HepG2 (cell line): Measurements from ENCODE around the gene RNF150.

ENCODE experiments used
- HNRNPK ChIP-seq: fragments of 200-400 bp; formaldehyde crosslinking; IDR thresholded peaks from 2 replicates; pipeline ENCODE4 v1.6.1; 2018; ENCODE audit warnings: low read length, low read depth, moderate library complexity, mild to moderate bottlenecking; ENCODE audit not compliant: poor library complexity, severe bottlenecking
- POLR2A ChIP-seq, 2 experiments: IDR thresholded peaks; 2 replicates each; pipeline ENCODE4 v1.6.1; 2011; ENCODE audit warnings: low read depth in 2 of 2, low read length in 2 of 2, mild to moderate bottlenecking in 1 of 2, moderate library complexity in 1 of 2; ENCODE audit not compliant: insufficient read depth in 1 of 2
- TCF12 ChIP-seq, 2 experiments: fragments of 450-650 bp in 1 of 2; sonication (generic) in 1 of 2; formaldehyde crosslinking in 1 of 2; IDR thresholded peaks; 2 replicates each; pipeline versions ENCODE4 v1.6.1 to v1.8.0; 2017 to 2022; ENCODE audit warnings: antibody characterized with exemption in 1 of 2, mild to moderate bottlenecking in 1 of 2, missing genetic modification reagents in 1 of 2, moderate library complexity in 1 of 2
- ZNF260 ChIP-seq: sonication (generic); formaldehyde crosslinking; IDR thresholded peaks from 2 replicates; pipeline ENCODE4 v1.4.0; 2020; ENCODE audit warnings: missing genetic modification reagents, low read depth, mild to moderate bottlenecking, borderline replicate concordance
- ZNF317 ChIP-seq: sonication (generic); formaldehyde crosslinking; IDR thresholded peaks from 2 replicates; pipeline ENCODE4 v1.5.0; 2020; ENCODE audit warnings: mild to moderate bottlenecking, missing genetic modification reagents
- TF ChIP-seq, protein P1 (sequence below): sonication (generic); formaldehyde crosslinking; IDR thresholded peaks from 2 replicates; pipeline ENCODE4 v1.5.0; 2020; ENCODE audit warnings: missing genetic modification reagents
- TF ChIP-seq, protein P2 (sequence below): sonication (generic); formaldehyde crosslinking; IDR thresholded peaks from 2 replicates; pipeline ENCODE4 v1.5.0; 2020; ENCODE audit warnings: mild to moderate bottlenecking, missing genetic modification reagents, moderate library complexity
- TF ChIP-seq, protein P3 (sequence below): sonication (generic); formaldehyde crosslinking; IDR thresholded peaks from 2 replicates; pipeline ENCODE4 v1.5.0; 2020; ENCODE audit warnings: missing genetic modification reagents

DNA sequence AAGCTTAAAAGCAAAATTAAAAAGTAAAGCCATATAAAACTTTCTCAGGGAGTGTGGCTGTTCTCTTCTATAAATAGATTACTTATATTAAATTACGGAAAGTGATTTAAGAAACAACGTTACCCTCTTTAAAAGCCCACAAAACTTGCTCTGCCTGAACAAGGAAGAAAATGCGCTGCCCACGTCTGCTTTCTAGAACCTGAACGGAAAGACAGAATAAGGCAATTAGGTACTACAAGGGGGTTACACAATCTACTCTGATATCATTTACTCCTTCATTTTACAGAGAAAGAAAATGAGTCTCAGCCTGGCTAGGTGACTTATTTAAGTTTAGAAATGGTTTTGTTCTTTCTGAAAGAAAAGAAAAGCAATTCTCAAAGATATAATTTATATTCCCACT is 147.2 kb downstream of the RNF150 start:
- TF ChIP-seq ZNF260 (no peak), TCF12 (IDR thresholded peaks at IDR 0.05) (no peak), TCF12 (CRISPR knock-in tag; IDR thresholded peaks at IDR 0.05) (no peak), ZNF317 (CRISPR knock-in tag) (no peak), POLR2A (IDR thresholded peaks at IDR 0.05; ENCODE audit: insufficient read depth in 1 of 2, low read depth in 2 of 2, low read length in 2 of 2) (no peak), HNRNPK (no peak)
- TF ChIP-seq, protein P1, sequence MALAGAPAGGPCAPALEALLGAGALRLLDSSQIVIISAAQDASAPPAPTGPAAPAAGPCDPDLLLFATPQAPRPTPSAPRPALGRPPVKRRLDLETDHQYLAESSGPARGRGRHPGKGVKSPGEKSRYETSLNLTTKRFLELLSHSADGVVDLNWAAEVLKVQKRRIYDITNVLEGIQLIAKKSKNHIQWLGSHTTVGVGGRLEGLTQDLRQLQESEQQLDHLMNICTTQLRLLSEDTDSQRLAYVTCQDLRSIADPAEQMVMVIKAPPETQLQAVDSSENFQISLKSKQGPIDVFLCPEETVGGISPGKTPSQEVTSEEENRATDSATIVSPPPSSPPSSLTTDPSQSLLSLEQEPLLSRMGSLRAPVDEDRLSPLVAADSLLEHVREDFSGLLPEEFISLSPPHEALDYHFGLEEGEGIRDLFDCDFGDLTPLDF, result no peak
- TF ChIP-seq, protein P2, sequence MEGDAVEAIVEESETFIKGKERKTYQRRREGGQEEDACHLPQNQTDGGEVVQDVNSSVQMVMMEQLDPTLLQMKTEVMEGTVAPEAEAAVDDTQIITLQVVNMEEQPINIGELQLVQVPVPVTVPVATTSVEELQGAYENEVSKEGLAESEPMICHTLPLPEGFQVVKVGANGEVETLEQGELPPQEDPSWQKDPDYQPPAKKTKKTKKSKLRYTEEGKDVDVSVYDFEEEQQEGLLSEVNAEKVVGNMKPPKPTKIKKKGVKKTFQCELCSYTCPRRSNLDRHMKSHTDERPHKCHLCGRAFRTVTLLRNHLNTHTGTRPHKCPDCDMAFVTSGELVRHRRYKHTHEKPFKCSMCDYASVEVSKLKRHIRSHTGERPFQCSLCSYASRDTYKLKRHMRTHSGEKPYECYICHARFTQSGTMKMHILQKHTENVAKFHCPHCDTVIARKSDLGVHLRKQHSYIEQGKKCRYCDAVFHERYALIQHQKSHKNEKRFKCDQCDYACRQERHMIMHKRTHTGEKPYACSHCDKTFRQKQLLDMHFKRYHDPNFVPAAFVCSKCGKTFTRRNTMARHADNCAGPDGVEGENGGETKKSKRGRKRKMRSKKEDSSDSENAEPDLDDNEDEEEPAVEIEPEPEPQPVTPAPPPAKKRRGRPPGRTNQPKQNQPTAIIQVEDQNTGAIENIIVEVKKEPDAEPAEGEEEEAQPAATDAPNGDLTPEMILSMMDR, result no peak
- TF ChIP-seq, protein P3, sequence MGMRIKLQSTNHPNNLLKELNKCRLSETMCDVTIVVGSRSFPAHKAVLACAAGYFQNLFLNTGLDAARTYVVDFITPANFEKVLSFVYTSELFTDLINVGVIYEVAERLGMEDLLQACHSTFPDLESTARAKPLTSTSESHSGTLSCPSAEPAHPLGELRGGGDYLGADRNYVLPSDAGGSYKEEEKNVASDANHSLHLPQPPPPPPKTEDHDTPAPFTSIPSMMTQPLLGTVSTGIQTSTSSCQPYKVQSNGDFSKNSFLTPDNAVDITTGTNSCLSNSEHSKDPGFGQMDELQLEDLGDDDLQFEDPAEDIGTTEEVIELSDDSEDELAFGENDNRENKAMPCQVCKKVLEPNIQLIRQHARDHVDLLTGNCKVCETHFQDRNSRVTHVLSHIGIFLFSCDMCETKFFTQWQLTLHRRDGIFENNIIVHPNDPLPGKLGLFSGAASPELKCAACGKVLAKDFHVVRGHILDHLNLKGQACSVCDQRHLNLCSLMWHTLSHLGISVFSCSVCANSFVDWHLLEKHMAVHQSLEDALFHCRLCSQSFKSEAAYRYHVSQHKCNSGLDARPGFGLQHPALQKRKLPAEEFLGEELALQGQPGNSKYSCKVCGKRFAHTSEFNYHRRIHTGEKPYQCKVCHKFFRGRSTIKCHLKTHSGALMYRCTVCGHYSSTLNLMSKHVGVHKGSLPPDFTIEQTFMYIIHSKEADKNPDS (CRISPR knock-in tag), result no peak
